Measurements from ENCODE around the gene EVC. TPM values are rescaled to one million over a fixed set of nuclear protein-coding genes. Genes with fewer than 3 reads are reported as not detected.
"Not testable (repeated sequence)": the region's sequence is repeated elsewhere in the genome, so short reads cannot be mapped to it uniquely, and the experiment has no call there.

Gene EVC
- total and polyA plus RNA-seq, 2 donors, result 18.7 to 27.2 TPM

DNA sequence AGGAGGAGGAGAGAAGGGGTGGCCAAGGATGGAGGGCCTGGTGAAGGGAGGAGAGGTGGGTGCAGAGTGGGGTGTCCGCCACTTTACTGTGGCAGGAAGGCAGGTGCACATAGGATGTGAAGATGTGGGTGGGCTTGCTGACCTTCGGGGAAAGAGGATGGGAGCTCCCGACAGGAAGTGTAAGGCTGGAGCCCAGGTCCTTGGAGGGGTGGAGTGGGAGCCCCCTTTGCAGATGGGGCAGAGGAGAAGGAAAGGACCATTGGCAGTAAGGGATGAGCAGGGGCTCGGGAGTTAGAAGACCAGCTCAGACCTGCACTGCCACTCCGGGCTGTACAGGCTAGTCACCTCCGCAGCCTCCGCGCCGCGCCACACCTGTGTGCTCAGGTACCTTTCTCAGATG is 89.5 kb downstream of the EVC start:
- 90% methylated on average over 10 of the region's 10 CpGs for WGBS
- DNase-seq (ENCODE audit: extremely low spot score), result no peak
- H3K4me3 ChIP-seq (ENCODE audit: low read depth, low read length), result no peak overlapping the region
- H3K27ac ChIP-seq (ENCODE audit: low read depth), result no peak overlapping the region
- no peaks in the 10 kb centered on the region for H3K4me1 ChIP-seq (ENCODE audit: insufficient read depth)
- H3K36me3 ChIP-seq (ENCODE audit: insufficient read depth), result no peaks in the 10 kb centered on the region

DNA sequence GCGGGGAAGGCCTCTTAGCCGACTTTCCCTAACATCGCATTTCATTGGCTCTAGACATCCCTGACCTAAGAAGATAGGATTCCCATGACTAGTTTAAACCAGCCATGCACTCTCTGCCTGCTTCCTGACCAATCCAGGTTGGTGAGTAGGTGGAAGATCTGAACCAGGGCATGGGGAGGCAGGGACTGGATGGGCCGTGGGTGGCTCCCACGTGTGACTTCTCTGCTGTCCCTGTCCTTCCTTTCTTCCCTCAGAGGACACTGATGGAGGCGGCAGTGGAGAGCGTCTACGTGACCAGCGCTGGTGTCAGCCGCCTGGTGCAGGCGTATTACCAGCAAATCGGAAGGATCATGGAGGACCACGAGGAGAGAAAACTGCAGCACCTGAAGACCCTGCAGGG is 90.7 kb downstream of the EVC start:
- whole genome bisulfite sequencing, result 90% methylated on average over 13 of the region's 13 CpGs

DNA sequence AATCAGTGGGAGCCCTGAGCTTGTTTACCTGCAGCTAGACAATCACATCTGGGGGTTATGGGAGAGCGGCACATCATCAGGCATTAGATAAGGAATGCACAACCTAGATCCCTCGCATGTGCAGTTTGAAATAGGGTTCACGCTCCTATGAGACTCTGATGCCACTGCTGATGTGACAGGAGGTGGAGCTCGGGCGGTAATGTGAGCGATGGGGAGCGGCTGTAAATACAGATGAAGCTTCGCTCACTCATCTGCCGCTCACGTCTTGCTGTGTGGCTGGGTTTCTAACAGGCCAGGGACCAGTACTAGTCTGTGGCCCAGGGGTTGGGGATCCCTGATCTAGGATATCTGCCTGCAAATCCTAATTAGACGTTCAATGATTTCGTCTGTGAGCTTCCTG is 91.6 kb downstream of the EVC start:
- Histone ChIP-seq H3K4me1 (ENCODE audit: insufficient read depth) (no peaks in the 10 kb centered on the region), H3K27ac (ENCODE audit: low read depth) (no peak overlapping the region), H3K4me3 (ENCODE audit: low read depth, low read length) (no peak overlapping the region), H3K36me3 (ENCODE audit: insufficient read depth) (no peaks in the 10 kb centered on the region)
- no peak for DNase-seq (ENCODE audit: extremely low spot score)
- WGBS, result 92% methylated on average over 12 of the region's 12 CpGs

More for the DNA sequence above, 90.7 kb downstream of the EVC start:
- no peak for DNase-seq (ENCODE audit: extremely low spot score)
- H3K4me1 ChIP-seq (ENCODE audit: insufficient read depth), result no peaks in the 10 kb centered on the region
- no peaks in the 10 kb centered on the region for H3K36me3 ChIP-seq (ENCODE audit: insufficient read depth)
- H3K27ac ChIP-seq (ENCODE audit: low read depth), result no peak overlapping the region
- no peak overlapping the region for H3K4me3 ChIP-seq (ENCODE audit: low read depth, low read length)

DNA sequence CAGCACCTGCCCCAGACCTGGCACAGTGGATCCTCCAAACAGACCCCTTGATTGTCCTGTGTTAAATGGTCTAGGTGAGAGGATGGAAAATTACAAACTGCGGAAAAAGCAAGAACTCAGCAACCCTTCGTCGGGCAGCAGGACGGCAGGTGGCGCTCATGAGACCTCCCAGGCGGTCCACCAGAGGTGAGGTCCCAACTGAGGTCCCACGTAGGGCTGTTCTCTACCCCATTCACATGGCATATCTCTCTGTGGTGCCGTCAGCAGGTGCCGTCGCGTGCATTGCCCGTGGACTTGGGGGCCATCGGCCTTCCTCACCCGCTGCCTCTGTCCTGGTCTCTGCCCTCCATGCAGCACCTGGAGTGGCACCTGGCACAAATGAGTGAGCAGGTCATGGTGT is 93.7 kb downstream of the EVC start:
- H3K4me1 ChIP-seq (ENCODE audit: insufficient read depth), result no peaks in the 10 kb centered on the region
- DNase-seq (ENCODE audit: extremely low spot score), result no peak
- 95% methylated on average over 14 of the region's 14 CpGs for WGBS
- H3K27ac ChIP-seq (ENCODE audit: low read depth), result no peak overlapping the region
- H3K4me3 ChIP-seq (ENCODE audit: low read depth, low read length), result no peak overlapping the region
- no peaks in the 10 kb centered on the region for H3K36me3 ChIP-seq (ENCODE audit: insufficient read depth)

DNA sequence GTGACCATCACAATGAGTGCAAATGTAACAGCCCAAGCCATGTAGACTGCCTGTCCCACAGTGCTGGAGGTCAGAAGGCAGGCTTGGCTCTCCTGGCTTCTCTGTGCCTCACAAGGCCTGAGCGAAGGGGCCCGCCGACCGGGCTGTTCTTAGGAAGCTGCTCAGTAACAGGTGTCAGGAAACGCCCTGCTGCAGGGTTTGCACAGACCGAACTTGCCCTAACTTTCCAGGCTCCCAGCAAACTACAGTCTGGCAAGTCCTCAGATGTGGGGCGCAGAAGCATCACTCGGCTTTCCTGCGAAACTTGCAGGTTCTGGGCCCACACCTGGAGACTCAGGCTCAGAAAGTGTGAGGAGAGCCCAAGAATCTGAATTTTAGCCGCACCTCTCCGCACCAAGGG is 94.3 kb downstream of the EVC start:
- H3K4me1 ChIP-seq (ENCODE audit: insufficient read depth), result no peaks in the 10 kb centered on the region
- WGBS, result 94% methylated on average over 11 of the region's 11 CpGs
- DNase-seq (ENCODE audit: extremely low spot score), result no peak
- H3K36me3 ChIP-seq (ENCODE audit: insufficient read depth), result no peaks in the 10 kb centered on the region
- H3K27ac ChIP-seq (ENCODE audit: low read depth), result no peak overlapping the region
- no peak overlapping the region for H3K4me3 ChIP-seq (ENCODE audit: low read depth, low read length)

DNA sequence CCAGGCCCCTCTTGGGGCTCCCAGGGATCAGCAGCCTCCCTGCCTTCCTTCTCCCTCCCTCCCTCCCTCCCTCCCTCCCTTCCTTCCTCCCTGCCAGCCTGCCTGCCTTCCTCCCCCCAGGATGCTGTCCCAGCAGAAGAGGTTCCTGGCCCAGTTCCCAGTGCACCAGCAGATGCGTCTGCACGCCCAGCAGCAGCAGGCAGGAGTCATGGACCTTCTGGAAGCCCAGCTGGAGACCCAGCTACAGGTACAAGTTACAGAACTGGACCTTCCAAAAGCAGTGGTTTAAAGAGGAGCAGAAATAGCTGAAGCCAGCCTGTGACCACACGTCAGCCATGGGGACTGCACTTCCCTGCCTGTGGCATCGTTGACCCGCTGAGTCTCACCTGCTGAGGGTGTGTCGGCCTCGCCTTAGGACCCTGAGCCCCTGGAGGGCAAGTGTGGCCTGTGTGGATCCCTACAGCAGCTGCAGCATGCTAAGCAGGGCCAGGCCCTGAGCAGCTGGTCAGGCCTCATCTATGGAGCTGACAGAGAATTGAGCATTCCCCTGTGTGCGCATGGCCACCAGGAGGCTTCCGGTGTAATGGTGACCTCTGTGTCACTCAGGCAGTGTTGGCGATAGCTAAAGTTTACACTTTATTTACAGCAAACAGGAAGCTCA is 97.2 kb downstream of the EVC start:
- no peaks in the 10 kb centered on the region for H3K36me3 ChIP-seq (ENCODE audit: insufficient read depth)
- no peak overlapping the region for H3K4me3 ChIP-seq (ENCODE audit: low read depth, low read length)
- H3K4me1 ChIP-seq (ENCODE audit: insufficient read depth), result no peaks in the 10 kb centered on the region
- DNase-seq (ENCODE audit: extremely low spot score), result no peak
- H3K27ac ChIP-seq (ENCODE audit: low read depth), result no peak overlapping the region
- 80% methylated on average over 10 of the region's 10 CpGs for WGBS

DNA sequence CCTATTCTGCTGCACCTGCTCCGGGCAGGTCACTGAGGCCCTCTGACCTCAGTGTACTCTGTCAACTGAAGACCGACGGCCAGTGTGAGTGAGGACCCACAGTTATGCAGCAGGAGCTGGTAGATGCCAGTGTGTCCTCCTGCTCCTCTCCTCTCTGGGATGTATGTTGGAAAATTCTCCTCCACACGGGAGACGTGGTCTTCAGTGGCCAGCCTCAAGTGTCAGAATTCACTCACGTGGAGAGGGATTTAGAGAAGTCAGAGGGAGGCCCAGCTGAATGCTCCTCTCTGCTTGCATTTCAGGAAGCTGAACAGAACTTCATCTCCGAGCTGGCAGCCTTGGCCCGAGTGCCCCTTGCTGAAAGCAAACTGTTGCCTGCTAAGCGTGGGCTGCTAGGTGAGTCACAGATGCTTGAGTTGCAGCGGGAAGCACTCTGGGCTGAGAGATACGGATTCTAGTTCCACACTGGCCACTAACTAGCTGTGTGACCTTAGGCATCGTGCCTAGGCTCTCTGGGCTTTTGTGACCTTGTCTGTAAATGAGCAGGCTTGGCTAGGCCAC is 98.3 kb downstream of the EVC start:
- H3K36me3 ChIP-seq (ENCODE audit: insufficient read depth), result no peaks in the 10 kb centered on the region

DNA sequence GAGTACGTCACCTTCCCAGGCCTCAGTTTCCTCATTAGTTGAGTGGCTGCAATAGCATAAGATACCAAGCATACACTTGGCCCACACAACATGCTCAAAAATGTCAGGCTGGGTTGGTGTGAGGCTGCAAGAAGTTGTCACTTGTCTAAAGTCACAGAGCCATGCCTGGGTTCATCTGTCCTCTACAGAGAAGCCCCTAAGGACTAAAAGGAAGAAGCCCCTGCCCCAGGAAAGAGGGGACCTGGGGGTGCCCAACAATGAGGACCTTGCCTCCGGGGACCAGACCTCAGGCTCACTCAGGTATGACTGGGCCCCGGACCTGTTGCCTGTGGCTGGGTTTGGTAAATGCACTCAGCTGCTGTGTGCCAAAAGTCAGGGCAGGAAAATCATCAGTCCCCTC is 99.2 kb downstream of the EVC start:
- no peaks in the 10 kb centered on the region for H3K4me1 ChIP-seq (ENCODE audit: insufficient read depth)
- no peak overlapping the region for H3K4me3 ChIP-seq (ENCODE audit: low read depth, low read length)
- H3K27ac ChIP-seq (ENCODE audit: low read depth), result no peak overlapping the region
- 95% methylated on average over 3 of the region's 3 CpGs for WGBS
- no peaks in the 10 kb centered on the region for H3K36me3 ChIP-seq (ENCODE audit: insufficient read depth)
- DNase-seq (ENCODE audit: extremely low spot score), result no peak

More for the DNA sequence above, 98.3 kb downstream of the EVC start:
- Histone ChIP-seq H3K27ac (ENCODE audit: low read depth) (no peak overlapping the region), H3K4me3 (ENCODE audit: low read depth, low read length) (no peak overlapping the region), H3K4me1 (ENCODE audit: insufficient read depth) (no peaks in the 10 kb centered on the region)
- 87% methylated on average over 12 of the region's 12 CpGs for WGBS
- no peak for DNase-seq (ENCODE audit: extremely low spot score)

DNA sequence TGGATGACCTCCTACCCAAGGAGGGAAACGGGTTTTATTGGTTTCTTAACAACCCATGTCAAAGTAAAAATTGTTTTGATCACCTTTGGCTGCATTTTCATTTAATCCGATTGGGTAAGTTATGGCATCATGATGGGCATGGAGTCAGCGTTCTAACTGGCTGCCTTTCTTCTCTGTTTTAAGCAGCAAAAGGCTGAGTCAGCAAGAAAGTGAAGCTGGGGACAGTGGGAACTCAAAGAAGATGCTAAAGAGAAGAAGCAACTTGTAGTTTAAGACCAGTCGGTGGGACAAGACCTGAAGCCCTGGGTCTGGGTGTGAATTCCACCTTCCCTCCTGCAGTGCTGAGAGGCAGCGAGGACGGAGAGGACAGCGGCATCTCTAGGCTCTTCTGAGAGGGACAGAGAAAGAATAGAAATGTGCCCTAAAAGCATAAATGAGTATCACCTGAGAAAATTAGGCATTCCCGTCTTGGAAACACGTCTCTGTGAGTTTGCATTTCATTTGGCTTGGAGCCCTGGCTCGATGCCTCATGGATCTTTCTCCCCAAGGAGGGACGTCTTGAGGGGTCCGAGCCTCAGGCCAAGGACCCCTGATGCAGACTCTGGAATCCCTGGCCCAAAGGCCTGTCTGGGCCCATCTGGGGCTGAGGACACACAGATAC is 99.9 kb downstream of the EVC start:
- Histone ChIP-seq H3K4me3 (ENCODE audit: low read depth, low read length) (no peak overlapping the region), H3K27ac (ENCODE audit: low read depth) (no peak overlapping the region), H3K36me3 (ENCODE audit: insufficient read depth) (no peaks in the 10 kb centered on the region), H3K4me1 (ENCODE audit: insufficient read depth) (no peaks in the 10 kb centered on the region)
- 77% methylated on average over 12 of the region's 12 CpGs for WGBS
- no peak for DNase-seq (ENCODE audit: extremely low spot score)

DNA sequence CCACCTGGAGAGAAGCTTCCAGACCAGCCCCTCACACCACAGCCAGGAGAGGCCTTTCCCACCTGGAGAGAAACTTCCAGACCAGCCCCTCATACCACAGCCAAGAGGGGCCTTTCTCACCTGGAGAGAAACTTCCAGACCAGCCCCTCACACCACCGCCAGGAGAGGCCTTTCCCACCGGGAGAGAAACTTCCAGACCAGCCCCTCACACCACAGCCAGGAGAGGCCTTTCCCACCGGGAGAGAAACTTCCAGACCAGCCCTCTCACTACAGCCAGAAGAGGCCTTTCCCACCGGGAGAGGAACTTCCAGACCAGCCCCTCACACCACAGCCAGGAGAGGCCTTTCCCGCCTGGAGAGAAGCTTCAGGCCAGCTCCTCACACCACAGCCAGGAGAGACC is 101.1 kb downstream of the EVC start:
- not testable (repeated sequence) for H3K27ac ChIP-seq (ENCODE audit: low read depth); H3K4me3 ChIP-seq (ENCODE audit: low read depth, low read length); DNase-seq (ENCODE audit: extremely low spot score); H3K4me1 ChIP-seq (ENCODE audit: insufficient read depth); H3K36me3 ChIP-seq (ENCODE audit: insufficient read depth)
- WGBS, result 88% methylated on average over 5 of the region's 5 CpGs

DNA sequence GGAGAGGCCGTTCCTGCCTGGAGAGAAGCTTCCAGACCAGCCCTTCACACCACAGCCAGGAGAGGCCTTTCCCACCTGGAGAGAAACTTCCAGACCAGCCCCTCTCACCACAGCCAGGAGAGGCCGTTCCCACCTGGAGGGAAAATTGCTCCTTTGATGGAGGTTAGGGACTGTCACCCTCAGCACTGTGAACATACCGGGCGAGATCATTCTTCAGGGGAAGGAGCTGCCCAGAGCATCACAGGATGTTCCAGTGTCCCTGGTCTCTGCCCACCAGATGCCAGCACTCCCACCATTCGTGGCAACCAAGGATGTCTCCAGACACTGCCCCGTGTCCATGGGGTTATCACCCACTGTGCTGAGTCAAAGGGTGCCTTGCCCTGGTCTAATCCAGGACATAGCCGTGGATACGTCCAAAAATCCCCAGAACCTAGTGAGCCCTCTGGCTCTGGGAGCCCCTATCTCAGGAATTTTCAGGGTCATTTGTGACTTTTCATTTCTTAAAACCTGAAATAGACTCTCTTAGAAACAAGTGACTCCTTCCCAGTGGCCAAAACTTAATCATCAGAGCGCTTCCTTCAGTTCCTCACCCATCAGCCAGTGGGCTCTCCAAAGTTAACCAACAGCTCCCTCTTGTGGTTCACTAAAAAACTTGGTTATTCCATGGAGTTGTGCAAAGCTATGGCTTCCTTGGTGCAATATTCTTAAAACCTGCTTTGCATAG is 101.7 kb downstream of the EVC start:
- H3K4me3 ChIP-seq (ENCODE audit: low read depth, low read length), result no peak overlapping the region
- H3K36me3 ChIP-seq (ENCODE audit: insufficient read depth), result no peaks in the 10 kb centered on the region
- 83% methylated on average over 9 of the region's 9 CpGs for WGBS
- no peaks in the 10 kb centered on the region for H3K4me1 ChIP-seq (ENCODE audit: insufficient read depth)
- H3K27ac ChIP-seq (ENCODE audit: low read depth), result no peak overlapping the region
- DNase-seq (ENCODE audit: extremely low spot score), result no peak

DNA sequence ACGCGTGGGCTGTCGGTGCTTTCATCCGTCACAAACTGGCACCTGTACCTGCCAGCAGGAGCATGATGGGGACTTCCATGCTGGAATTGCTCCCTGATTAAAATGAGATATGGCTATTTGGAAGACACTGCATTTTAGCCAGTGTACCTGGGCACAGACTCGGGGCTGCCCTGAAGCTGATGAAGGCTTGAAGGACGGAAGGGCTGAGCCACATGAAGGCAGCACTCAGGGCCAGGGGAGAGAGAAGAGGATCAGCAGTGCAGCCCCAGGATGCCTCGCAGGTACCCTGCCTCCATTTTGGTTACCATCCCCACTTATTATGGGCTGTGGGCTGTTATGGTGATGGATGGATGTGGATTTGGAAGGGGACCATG is 102.9 kb downstream of the EVC start:
- 92% methylated on average over 7 of the region's 7 CpGs for WGBS
- Histone ChIP-seq H3K4me1 (ENCODE audit: insufficient read depth) (no peaks in the 10 kb centered on the region), H3K27ac (ENCODE audit: low read depth) (no peak overlapping the region), H3K36me3 (ENCODE audit: insufficient read depth) (no peaks in the 10 kb centered on the region), H3K4me3 (ENCODE audit: low read depth, low read length) (no peak overlapping the region)
- no peak for DNase-seq (ENCODE audit: extremely low spot score)

DNA sequence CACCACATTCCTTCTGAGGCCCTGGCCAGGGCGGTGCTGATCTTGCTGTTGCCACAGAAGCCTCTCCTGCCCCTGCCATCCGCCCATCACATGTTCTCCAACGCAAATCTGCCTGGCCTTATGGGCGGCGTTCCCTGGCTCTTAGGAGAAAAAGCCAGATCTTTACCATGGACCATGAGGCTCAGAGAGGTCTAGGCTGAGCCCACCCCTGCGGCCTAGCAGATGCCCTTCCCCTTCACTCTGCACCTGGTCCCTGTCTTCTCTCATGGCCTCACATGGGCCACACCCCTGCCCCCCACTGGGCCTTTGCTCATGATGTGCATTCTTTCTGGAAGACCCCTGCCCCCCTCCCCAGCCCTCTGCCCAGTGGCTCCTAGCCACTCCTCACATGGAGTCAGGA is 103.4 kb downstream of the EVC start:
- Histone ChIP-seq H3K36me3 (ENCODE audit: insufficient read depth) (no peaks in the 10 kb centered on the region), H3K4me1 (ENCODE audit: insufficient read depth) (no peaks in the 10 kb centered on the region), H3K27ac (ENCODE audit: low read depth) (no peak overlapping the region), H3K4me3 (ENCODE audit: low read depth, low read length) (no peak overlapping the region)
- WGBS, result 91% methylated on average over 6 of the region's 6 CpGs
- no peak for DNase-seq (ENCODE audit: extremely low spot score)

DNA sequence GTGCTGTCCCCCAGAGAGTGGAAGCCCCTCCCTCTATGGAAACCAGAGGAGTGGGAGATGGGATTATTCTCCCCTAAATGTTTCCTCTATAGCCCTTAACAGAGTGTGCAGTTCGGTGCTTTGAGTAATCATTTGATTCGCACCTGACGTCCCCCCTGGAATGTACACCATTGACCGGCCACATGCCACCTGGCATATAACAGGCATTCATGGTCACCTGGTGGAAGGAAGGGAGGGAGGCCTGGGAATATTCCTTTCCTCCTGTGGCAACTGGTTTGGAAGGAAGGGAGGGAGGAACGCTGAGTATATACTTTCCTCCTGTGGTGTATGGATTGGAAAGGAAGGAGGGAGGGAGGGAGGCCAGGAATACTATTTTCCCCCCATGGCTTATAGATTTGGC is 104.6 kb downstream of the EVC start:
- WGBS, result 85% methylated on average over 5 of the region's 5 CpGs
- H3K4me1 ChIP-seq (ENCODE audit: insufficient read depth), result no peaks in the 10 kb centered on the region
- no peaks in the 10 kb centered on the region for H3K36me3 ChIP-seq (ENCODE audit: insufficient read depth)
- no peak overlapping the region for H3K4me3 ChIP-seq (ENCODE audit: low read depth, low read length)
- DNase-seq (ENCODE audit: extremely low spot score), result no peak
- no peak overlapping the region for H3K27ac ChIP-seq (ENCODE audit: low read depth)

All from urinary bladder (tissue), 4 donors.